ENCODE measurements around the gene CHM.
"Not testable (repeated sequence)": the region's sequence is repeated elsewhere in the genome, so short reads cannot be mapped to it uniquely, and the experiment has no call there.

DNA sequence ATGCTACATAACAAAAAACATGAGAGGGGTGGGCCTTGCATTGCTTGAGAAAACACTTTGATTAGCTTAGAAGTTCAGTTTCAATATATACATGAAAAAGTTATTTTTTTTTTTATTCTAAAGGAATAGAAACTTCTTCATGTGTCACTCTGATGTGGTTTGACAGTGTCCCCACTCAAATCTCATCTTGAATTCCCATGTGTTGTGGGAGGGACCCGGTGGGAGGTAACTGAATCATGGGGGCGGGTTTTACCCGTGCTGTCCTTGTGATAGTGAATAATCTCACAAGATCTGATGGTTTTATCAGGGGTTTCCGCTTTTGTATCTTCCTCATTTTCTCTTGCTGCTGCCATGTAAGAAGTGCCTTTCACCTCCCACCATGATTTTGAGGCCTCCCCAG lies 32.4 kb downstream of the CHM start:
- TF ChIP-seq, protein P1, sequence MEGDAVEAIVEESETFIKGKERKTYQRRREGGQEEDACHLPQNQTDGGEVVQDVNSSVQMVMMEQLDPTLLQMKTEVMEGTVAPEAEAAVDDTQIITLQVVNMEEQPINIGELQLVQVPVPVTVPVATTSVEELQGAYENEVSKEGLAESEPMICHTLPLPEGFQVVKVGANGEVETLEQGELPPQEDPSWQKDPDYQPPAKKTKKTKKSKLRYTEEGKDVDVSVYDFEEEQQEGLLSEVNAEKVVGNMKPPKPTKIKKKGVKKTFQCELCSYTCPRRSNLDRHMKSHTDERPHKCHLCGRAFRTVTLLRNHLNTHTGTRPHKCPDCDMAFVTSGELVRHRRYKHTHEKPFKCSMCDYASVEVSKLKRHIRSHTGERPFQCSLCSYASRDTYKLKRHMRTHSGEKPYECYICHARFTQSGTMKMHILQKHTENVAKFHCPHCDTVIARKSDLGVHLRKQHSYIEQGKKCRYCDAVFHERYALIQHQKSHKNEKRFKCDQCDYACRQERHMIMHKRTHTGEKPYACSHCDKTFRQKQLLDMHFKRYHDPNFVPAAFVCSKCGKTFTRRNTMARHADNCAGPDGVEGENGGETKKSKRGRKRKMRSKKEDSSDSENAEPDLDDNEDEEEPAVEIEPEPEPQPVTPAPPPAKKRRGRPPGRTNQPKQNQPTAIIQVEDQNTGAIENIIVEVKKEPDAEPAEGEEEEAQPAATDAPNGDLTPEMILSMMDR (IDR thresholded peaks at IDR 0.05) = not testable (repeated sequence)
- not testable (repeated sequence) for TF ChIP-seq POLR2A (IDR thresholded peaks at IDR 0.05)

All from esophagus squamous epithelium (tissue), 4 donors.